ENCODE data around the gene ERC1.

GRCh38 chr12:1346126-1346525 is 355.1 kb downstream of the ERC1 start:
- TF ChIP-seq CTCF (IDR thresholded peaks at IDR 0.05; ENCODE audit: low read length): no peak
- TF ChIP-seq EZH2 (optimal IDR thresholded peaks at IDR 0.05; ENCODE audit: low read depth, low read length): no peak

Data from MM.1S (cell line).